ENCODE data around the gene DMRTB1.

DMRTB1 gene

GRCh38 chr1:53511323-53511932 lies 52.2 kb downstream of the DMRTB1 start:
- DNase-seq (ENCODE audit: insufficient read length, low spot score) (no peak), FAIRE-seq (no peak)
- no peak for TF ChIP-seq POLR2A (IDR thresholded peaks at IDR 0.05; ENCODE audit: low read depth, low read length)
- TF ChIP-seq TAF1 (IDR thresholded peaks at IDR 0.05; ENCODE audit: low read depth, low read length): no peak
- TF ChIP-seq PAX5 (IDR thresholded peaks at IDR 0.05; ENCODE audit: insufficient read depth, low read length, severe bottlenecking): no peak
- no peak for TF ChIP-seq SPI1 (IDR thresholded peaks at IDR 0.05; ENCODE audit: low read depth, low read length)
- no peak for TF ChIP-seq POLR2AphosphoS5 (IDR thresholded peaks at IDR 0.05; ENCODE audit: low read depth, low read length)
- no peak for TF ChIP-seq POU2F2 (IDR thresholded peaks at IDR 0.05; ENCODE audit: low read depth, low read length)

GRCh38 chr1:53511933-53512806 lies 53.0 kb downstream of the DMRTB1 start:
- DNase-seq (ENCODE audit: insufficient read length, low spot score) (no peak), FAIRE-seq (no peak)
- TF ChIP-seq SPI1 (IDR thresholded peaks at IDR 0.05; ENCODE audit: low read depth, low read length) (no peak), POU2F2 (IDR thresholded peaks at IDR 0.05; ENCODE audit: low read depth, low read length) (no peak), POLR2AphosphoS5 (IDR thresholded peaks at IDR 0.05; ENCODE audit: low read depth, low read length) (no peak), POLR2A (IDR thresholded peaks at IDR 0.05; ENCODE audit: low read depth, low read length) (no peak), TAF1 (IDR thresholded peaks at IDR 0.05; ENCODE audit: low read depth, low read length) (no peak), PAX5 (IDR thresholded peaks at IDR 0.05; ENCODE audit: insufficient read depth, low read length, severe bottlenecking) (no peak)

GRCh38 chr1:53512807-53513755 lies 53.9 kb downstream of the DMRTB1 start:
- no peak for DNase-seq (ENCODE audit: insufficient read length, low spot score)
- TF ChIP-seq POU2F2 (IDR thresholded peaks at IDR 0.05; ENCODE audit: low read depth, low read length) (no peak), TAF1 (IDR thresholded peaks at IDR 0.05; ENCODE audit: low read depth, low read length) (no peak), POLR2AphosphoS5 (IDR thresholded peaks at IDR 0.05; ENCODE audit: low read depth, low read length) (no peak)
- no peak for FAIRE-seq

- FAIRE-seq (no peak), DNase-seq (ENCODE audit: insufficient read length, low spot score) (no peak)
- no peak for TF ChIP-seq POLR2AphosphoS5 (IDR thresholded peaks at IDR 0.05; ENCODE audit: low read depth, low read length)
- no peak for TF ChIP-seq TAF1 (IDR thresholded peaks at IDR 0.05; ENCODE audit: low read depth, low read length)
- no peak for TF ChIP-seq POLR2A (IDR thresholded peaks at IDR 0.05; ENCODE audit: low read depth, low read length)
- TF ChIP-seq POU2F2 (IDR thresholded peaks at IDR 0.05; ENCODE audit: low read depth, low read length): no peak
Observed at GRCh38 chr1:53513846-53514245, 54.6 kb downstream of the DMRTB1 start.

GRCh38 chr1:53514436-53514835 lies 55.2 kb downstream of the DMRTB1 start:
- TF ChIP-seq SPI1 (IDR thresholded peaks at IDR 0.05; ENCODE audit: low read depth, low read length) (no peak), PAX5 (IDR thresholded peaks at IDR 0.05; ENCODE audit: insufficient read depth, low read length, severe bottlenecking) (no peak), POU2F2 (IDR thresholded peaks at IDR 0.05; ENCODE audit: low read depth, low read length) (no peak), POLR2A (IDR thresholded peaks at IDR 0.05; ENCODE audit: low read depth, low read length) (no peak), TAF1 (IDR thresholded peaks at IDR 0.05; ENCODE audit: low read depth, low read length) (no peak), POLR2AphosphoS5 (IDR thresholded peaks at IDR 0.05; ENCODE audit: low read depth, low read length) (no peak)
- DNase-seq (ENCODE audit: insufficient read length, low spot score): no peak
- FAIRE-seq: no peak

- no peak for TF ChIP-seq POU2F2 (IDR thresholded peaks at IDR 0.05; ENCODE audit: low read depth, low read length)
- FAIRE-seq (no peak), DNase-seq (ENCODE audit: insufficient read length, low spot score) (no peak)
Observed at GRCh38 chr1:53516181-53516580, 57.0 kb downstream of the DMRTB1 start.
